GM12878 (cell line): Measurements from ENCODE around the gene COL25A1. TPM values are rescaled to one million over a fixed set of nuclear protein-coding genes. Genes with fewer than 3 reads are reported as not detected.

Experiments
- ATAC-seq: fragments of 200-7000 bp; cut with Tn5 transposase; 3 replicates; pipeline ENCODE4 v1.9.1; 2020; ENCODE audit warnings: mild to moderate bottlenecking, moderate library complexity
- BruUV-seq: library from RNA; stranded (reverse); fragments of 400-500 nt; replicated peaks from 2 replicates; lab custom pipeline; 2021; lab: Mats Ljungman, UMichigan
- CTCF ChIA-PET: fragments of 300-600 bp; sonication (Branson Sonifier 250); formaldehyde crosslinking; extraction: SDS; loops from one replicate; lab custom pipeline; 2021; ENCODE audit warnings: inconsistent platforms; lab: Yijun Ruan, JAX
- POLR2A ChIA-PET: fragments of 350-600 bp; formaldehyde crosslinking; extraction: SDS; loops from one replicate; lab custom pipeline; 2021; ENCODE audit warnings: inconsistent platforms; lab: Charles Lee
- RAD21 ChIA-PET: fragments of 300-600 bp; sonication (Branson Sonifier 250); formaldehyde crosslinking; loops from one replicate; lab custom pipeline; 2023; ENCODE audit warnings: antibody characterized with exemption; ENCODE audit not compliant: unreplicated experiment; lab: Charles Lee
- SMC1A ChIA-PET: fragments of 300-600 bp; sonication (Branson Sonifier 250); formaldehyde crosslinking; loops from one replicate; lab custom pipeline; 2023; ENCODE audit not compliant: unreplicated experiment, uncharacterized antibody; lab: Charles Lee
- DNase-seq: peaks from one replicate; pipeline ENCODE4 v3.0.0-alpha.2; 2011; ENCODE audit warnings: low read depth, low spot score
- FAIRE-seq: peaks from 3 replicates; lab custom pipeline; 2011; peaks lifted over from hg19 to GRCh38; lab: Jason Lieb, UNC
- H2AFZ ChIP-seq: 2 replicates; pipeline ENCODE4 v1.6.0; 2011; ENCODE audit warnings: low read depth, low read length, control low read depth; ENCODE audit not compliant: control insufficient read depth
- H3K27ac ChIP-seq: 2 replicates; pipeline ENCODE4 v1.5.1; 2011; ENCODE audit warnings: control low read depth; ENCODE audit not compliant: control insufficient read depth, insufficient read depth
- H3K27me3 ChIP-seq, 2 experiments: replicated peaks in 1 of 2; 2 replicates each; pipeline versions ENCODE4 v1.6.0 to v1.6.1; 2011; ENCODE audit warnings: low read length in 1 of 2; ENCODE audit not compliant: control insufficient read depth in 2 of 2, insufficient read depth in 2 of 2
- H3K36me3 ChIP-seq, 2 experiments: 2 replicates each; pipeline ENCODE4 v1.5.1; 2011; ENCODE audit warnings: low read length in 1 of 2; ENCODE audit not compliant: control insufficient read depth in 2 of 2, insufficient read depth in 2 of 2
- H3K4me1 ChIP-seq: 2 replicates; pipeline ENCODE4 v1.6.1; 2011; ENCODE audit warnings: mild to moderate bottlenecking, low read length, moderate library complexity, mixed read lengths; ENCODE audit not compliant: control insufficient read depth, insufficient read depth
- H3K4me2 ChIP-seq: 2 replicates; pipeline ENCODE4 v1.6.0; 2011; ENCODE audit warnings: control low read depth; ENCODE audit not compliant: control insufficient read depth, insufficient read depth
- H3K4me3 ChIP-seq: fragments of 200-600 bp; sonication (generic); 2 replicates; pipeline ENCODE4 v1.5.1; 2016
- H3K79me2 ChIP-seq: 2 replicates; pipeline ENCODE4 v1.6.0; 2011; ENCODE audit warnings: low read length; ENCODE audit not compliant: control insufficient read depth, insufficient read depth
- H3K9ac ChIP-seq: 2 replicates; pipeline ENCODE4 v1.8.0; 2011; ENCODE audit warnings: low read length, control low read depth, mixed read lengths; ENCODE audit not compliant: control insufficient read depth, insufficient read depth
- H3K9me3 ChIP-seq: replicated peaks from 3 replicates; pipeline ENCODE4 v1.5.1; 2011; ENCODE audit warnings: mild to moderate bottlenecking, low read length; ENCODE audit not compliant: control insufficient read depth, insufficient read depth
- H4K20me1 ChIP-seq: 2 replicates; pipeline ENCODE4 v1.6.0; 2011; ENCODE audit not compliant: control insufficient read depth, insufficient read depth
- EP300 ChIP-seq, 2 experiments: fragments of 150-350 bp in 1 of 2; IDR thresholded peaks; 2 replicates each; pipeline ENCODE4 v1.6.1; 2011 to 2012; ENCODE audit warnings: low read depth in 2 of 2, low read length in 2 of 2, borderline replicate concordance in 1 of 2, improper control_type of control experiment in 1 of 2, inconsistent platforms in 1 of 2; ENCODE audit not compliant: control insufficient read depth in 1 of 2
- NBN ChIP-seq: fragments of 450-650 bp; IDR thresholded peaks from 2 replicates; pipeline ENCODE4 v1.6.1; 2016
- RAD21 ChIP-seq: IDR thresholded peaks from 2 replicates; pipeline ENCODE4 v1.6.1; 2011; ENCODE audit warnings: mild to moderate bottlenecking, low read depth, low read length, moderate library complexity; ENCODE audit not compliant: insufficient read depth
- SMC3 ChIP-seq: IDR thresholded peaks from 2 replicates; pipeline ENCODE4 v1.6.1; 2011; ENCODE audit warnings: low read length, improper control_type of control experiment, borderline replicate concordance
- WGBS: methylation state at CpG from one replicate; pipeline ENCODE4 v1.1.6; 2016; ENCODE audit warnings: low lambda C conversion rate; ENCODE audit not compliant: insufficient replicate concordance, insufficient coverage; ENCODE audit errors: missing lambda C conversion rate; 5-methylcytosine and 5-hydroxymethylcytosine counted together
- in situ Hi-C: fragments of 300-500 bp; cut with MboI; formaldehyde crosslinking; loops from 9 replicates; pipeline ENCODE4 v1.14.3; 2018; ENCODE audit warnings: mixed read lengths
- intact Hi-C: fragments of 100-400 bp; cut with micrococcal nuclease; formaldehyde crosslinking; loops from one replicate; pipeline ENCODE4 v1.14.2; 2022; ENCODE audit not compliant: unreplicated experiment
- polyA plus RNA-seq, 11 experiments: library from polyadenylated mRNA; depleted of rRNA in 4 of 11; unstranded in 6 of 11; stranded (reverse) in 5 of 11; fragments of >200 nt; fragmentation: Nextera tagmentation in 4 of 11; fragmentation: Illumina TruSeq in 1 of 11; extraction: Ambion mirVana in 4 of 11; extraction: Trizol in 1 of 11; gene quantifications; 1 replicate in 1 of 11; 2 replicates in 10 of 11; pipeline versions ENCODE4 v1.2.1 to v1.2.3, GENCODE V29; 2011 to 2016; ENCODE audit warnings: inconsistent platforms in 2 of 11, missing spikeins in 2 of 11, low read depth in 1 of 11
- total RNA-seq, 4 experiments: library from RNA; depleted of rRNA in 3 of 4; stranded (reverse); fragments of >200 nt in 3 of 4; fragmentation: Illumina TruSeq in 1 of 4; extraction: Trizol in 1 of 4; gene quantifications; 2 replicates each; pipeline versions ENCODE4 v1.2.1 to v1.2.3, GENCODE V29; 2013 to 2021
- TF ChIP-seq, protein P1 (sequence below), 3 experiments: IDR thresholded peaks in 2 of 3; conservative IDR thresholded peaks in 1 of 3; 2 replicates each; pipeline ENCODE4 v1.5.1; 2011; ENCODE audit warnings: low read depth in 3 of 3, low read length in 3 of 3, mild to moderate bottlenecking in 3 of 3, control low read depth in 2 of 3, moderate library complexity in 2 of 3, inconsistent platforms in 1 of 3, mixed read lengths in 1 of 3; ENCODE audit not compliant: control insufficient read depth in 2 of 3, insufficient read depth in 1 of 3; ENCODE audit errors: extremely low read depth in 1 of 3

COL25A1 gene
- total and polyA plus RNA-seq, 10 of the 15 experiments (the other 5 are each of a cell fraction or from before 2014, with no cell fraction given), result 0.01 to 0.26 (median 0.12) TPM; not detected in 6

- BruUV-seq, result no TSS peak
- H3K36me3 ChIP-seq, result no peaks in the 10 kb centered on the region
- peak; percentile 53 for TF ChIP-seq SMC3
- TF ChIP-seq, protein P1, sequence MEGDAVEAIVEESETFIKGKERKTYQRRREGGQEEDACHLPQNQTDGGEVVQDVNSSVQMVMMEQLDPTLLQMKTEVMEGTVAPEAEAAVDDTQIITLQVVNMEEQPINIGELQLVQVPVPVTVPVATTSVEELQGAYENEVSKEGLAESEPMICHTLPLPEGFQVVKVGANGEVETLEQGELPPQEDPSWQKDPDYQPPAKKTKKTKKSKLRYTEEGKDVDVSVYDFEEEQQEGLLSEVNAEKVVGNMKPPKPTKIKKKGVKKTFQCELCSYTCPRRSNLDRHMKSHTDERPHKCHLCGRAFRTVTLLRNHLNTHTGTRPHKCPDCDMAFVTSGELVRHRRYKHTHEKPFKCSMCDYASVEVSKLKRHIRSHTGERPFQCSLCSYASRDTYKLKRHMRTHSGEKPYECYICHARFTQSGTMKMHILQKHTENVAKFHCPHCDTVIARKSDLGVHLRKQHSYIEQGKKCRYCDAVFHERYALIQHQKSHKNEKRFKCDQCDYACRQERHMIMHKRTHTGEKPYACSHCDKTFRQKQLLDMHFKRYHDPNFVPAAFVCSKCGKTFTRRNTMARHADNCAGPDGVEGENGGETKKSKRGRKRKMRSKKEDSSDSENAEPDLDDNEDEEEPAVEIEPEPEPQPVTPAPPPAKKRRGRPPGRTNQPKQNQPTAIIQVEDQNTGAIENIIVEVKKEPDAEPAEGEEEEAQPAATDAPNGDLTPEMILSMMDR (IDR thresholded peaks at IDR 0.05 in 2 of 3, conservative IDR thresholded peaks at IDR 0.05 in 1 of 3; ENCODE audit: control insufficient read depth in 2 of 3, extremely low read depth in 1 of 3, insufficient read depth in 1 of 3, low read depth in 3 of 3, low read length in 3 of 3), result peak; percentile 52 to 58 (median 55); a peak in 5 of 6 replicates
- TF ChIP-seq NBN, result no peak
- peak; percentile 61 for TF ChIP-seq RAD21
- no peak for TF ChIP-seq EP300 (IDR thresholded peaks at IDR 0.05; ENCODE audit: borderline replicate concordance in 1 of 2, control insufficient read depth in 1 of 2, low read depth in 2 of 2, low read length in 2 of 2)
- WGBS, result 2% methylated on average over 3 of the region's 3 CpGs
- POLR2A ChIA-PET, result no interaction called here
- no peak overlapping the region for H3K9ac ChIP-seq
- ATAC-seq (peak; percentile 63), DNase-seq (no peak), FAIRE-seq (peak; percentile 23)
- no peak overlapping the region for H3K4me3 ChIP-seq
- intact Hi-C loops, result loop anchor here (5.0 to 10.0 kb wide), 3 partner anchors 109 to 614 kb away; no protein-coding TSS in a partner anchor
- H3K9me3 ChIP-seq, result no peaks in the 10 kb centered on the region; the same call in 2 of the 3 replicates
- in situ Hi-C loops, result no loop called here
- no peak overlapping the region for H3K27ac ChIP-seq
- H3K27me3 ChIP-seq, result peaks cover 12 to 22% of the 10 kb centered on the region in 2 experiments
- H3K79me2 ChIP-seq, result no peaks in the 10 kb centered on the region
- no peaks in the 10 kb centered on the region for H3K4me1 ChIP-seq
- RAD21 ChIA-PET, result interaction anchor here (0.6 to 1.9 kb wide), 17 partner anchors 18 to 724 kb away, joined by 3 to 9 read pairs (median 3); no protein-coding TSS in a partner anchor
- H4K20me1 ChIP-seq, result no peaks in the 10 kb centered on the region
- H2AFZ ChIP-seq, result no peak overlapping the region
- H3K4me2 ChIP-seq, result no peak overlapping the region
- SMC1A ChIA-PET, result interaction anchor here (0.7 to 2.7 kb wide), 21 partner anchors 9 to 682 kb away, joined by 3 to 13 read pairs (median 3); no protein-coding TSS in a partner anchor
- CTCF ChIA-PET, result interaction anchor here (0.6 to 8.8 kb wide), 30 partner anchors 9 to 1279 kb away, joined by 3 to 88 read pairs (median 4); no protein-coding TSS in a partner anchor
These were observed 4.0 kb downstream of the COL25A1 start for GRCh38 chr4:109298279-109299010.
